Smooth muscle cell (in vitro differentiated cells): Measurements from ENCODE around the gene RASA3. TPM values are rescaled to one million over a fixed set of nuclear protein-coding genes. Genes with fewer than 3 reads are reported as not detected.

Source experiments
- DNase-seq: peaks from one replicate; lab custom pipeline; 2025; ENCODE audit not compliant: unreplicated experiment; lab: John Stamatoyannopoulos, UW
- H2AFZ ChIP-seq: fragments of 200-600 bp; sonication (generic); 2 replicates; pipeline ENCODE4 v1.6.0; 2016; ENCODE audit warnings: antibody characterized with exemption, low read depth, mild to moderate bottlenecking
- H3F3A ChIP-seq: fragments of 200-600 bp; sonication (generic); 2 replicates; pipeline ENCODE4 v1.6.0; 2017; ENCODE audit warnings: antibody characterized with exemption, low read depth
- H3K27ac ChIP-seq: fragments of 200-600 bp; sonication (generic); 2 replicates; pipeline ENCODE4 v1.5.1; 2016; ENCODE audit warnings: low read depth, mild to moderate bottlenecking
- H3K27me3 ChIP-seq: fragments of 200-600 bp; sonication (generic); 2 replicates; pipeline ENCODE4 v1.6.1; 2016; ENCODE audit warnings: low read depth, mild to moderate bottlenecking
- H3K36me3 ChIP-seq: fragments of 200-600 bp; sonication (generic); 2 replicates; pipeline ENCODE4 v1.5.1; 2016; ENCODE audit warnings: low read depth
- H3K4me1 ChIP-seq: fragments of 200-600 bp; sonication (generic); 2 replicates; pipeline ENCODE4 v1.5.1; 2016; ENCODE audit warnings: low read depth
- H3K4me2 ChIP-seq: fragments of 200-600 bp; sonication (generic); 2 replicates; pipeline ENCODE4 v1.6.0; 2016; ENCODE audit warnings: mild to moderate bottlenecking
- H3K4me3 ChIP-seq: fragments of 200-600 bp; sonication (generic); 2 replicates; pipeline ENCODE4 v1.5.1; 2016; ENCODE audit warnings: mild to moderate bottlenecking
- H3K79me2 ChIP-seq: fragments of 200-600 bp; sonication (generic); 2 replicates; pipeline ENCODE4 v1.6.0; 2016; ENCODE audit warnings: low read depth, mild to moderate bottlenecking
- H3K9ac ChIP-seq: fragments of 200-600 bp; sonication (generic); 2 replicates; pipeline ENCODE4 v1.6.0; 2016; ENCODE audit warnings: low read depth
- H3K9me3 ChIP-seq: fragments of 200-600 bp; sonication (generic); replicated peaks from 2 replicates; pipeline ENCODE4 v1.5.1; 2016; ENCODE audit warnings: low read depth
- H4K20me1 ChIP-seq: fragments of 200-600 bp; sonication (generic); 2 replicates; pipeline ENCODE4 v1.6.0; 2016; ENCODE audit warnings: low read depth
- CTCF ChIP-seq: fragments of 200-600 bp; sonication (generic); IDR thresholded peaks from 2 replicates; pipeline ENCODE4 v1.5.1; 2017; ENCODE audit warnings: borderline replicate concordance, mild to moderate bottlenecking, antibody characterized with exemption; ENCODE audit not compliant: insufficient read depth, poor library complexity, severe bottlenecking
- WGBS: methylation state at CpG from one replicate; pipeline ENCODE4 v1.1.7; 2016; ENCODE audit warnings: low lambda C conversion rate; 5-methylcytosine and 5-hydroxymethylcytosine counted together
- polyA plus RNA-seq: library from polyadenylated mRNA; unstranded; fragments of >200 nt; fragmentation: Nextera tagmentation; extraction: Ambion mirVana; gene quantifications from 2 replicates; pipeline ENCODE4 v1.2.1, GENCODE V29; 2016
- total RNA-seq: library from RNA; depleted of rRNA; stranded (reverse); fragments of >200 nt; gene quantifications from 2 replicates; pipeline ENCODE4 v1.2.3, GENCODE V29; 2014

The RASA3 gene
- total and polyA plus RNA-seq, 2 experiments from 2014 or later = 21.3 to 26.8 TPM

- H3K27me3 ChIP-seq = no peaks in the 10 kb centered on the region
- H3K36me3 ChIP-seq = no peaks in the 10 kb centered on the region
- no peak for TF ChIP-seq CTCF
- H4K20me1 ChIP-seq = no peaks in the 10 kb centered on the region
- no peak for DNase-seq
- no peaks in the 10 kb centered on the region for H3F3A ChIP-seq
- H3K4me2 ChIP-seq = no peak overlapping the region
- H3K4me3 ChIP-seq = no peak overlapping the region
- no peaks in the 10 kb centered on the region for H3K4me1 ChIP-seq
- H3K79me2 ChIP-seq = no peaks in the 10 kb centered on the region
- no peak overlapping the region for H3K9ac ChIP-seq
- no peak overlapping the region for H2AFZ ChIP-seq
- no peak overlapping the region for H3K27ac ChIP-seq
- WGBS = 98% methylated on average over 6 of the region's 6 CpGs
- no peaks in the 10 kb centered on the region for H3K9me3 ChIP-seq
Measured at GRCh38 chr13:114142137-114142550, 9.7 kb upstream of the RASA3 start.

GRCh38 chr13:114141261-114141996, 9.0 kb upstream of the RASA3 start:
- no peak for DNase-seq
- no peak overlapping the region for H2AFZ ChIP-seq
- no peak overlapping the region for H3K4me2 ChIP-seq
- H3F3A ChIP-seq = no peaks in the 10 kb centered on the region
- no peaks in the 10 kb centered on the region for H3K9me3 ChIP-seq
- H3K4me3 ChIP-seq = no peak overlapping the region
- H3K79me2 ChIP-seq = no peaks in the 10 kb centered on the region
- no peak overlapping the region for H3K27ac ChIP-seq
- H3K27me3 ChIP-seq = no peaks in the 10 kb centered on the region
- H3K9ac ChIP-seq = no peak overlapping the region
- no peaks in the 10 kb centered on the region for H3K4me1 ChIP-seq
- WGBS = 91% methylated on average over 13 of the region's 15 CpGs
- no peak for TF ChIP-seq CTCF
- H3K36me3 ChIP-seq = no peaks in the 10 kb centered on the region
- no peaks in the 10 kb centered on the region for H4K20me1 ChIP-seq

- WGBS = 65% methylated on average over 10 of the region's 10 CpGs
- DNase-seq = no peak
- H3K9me3 ChIP-seq = no peaks in the 10 kb centered on the region
- no peaks in the 10 kb centered on the region for H3K27me3 ChIP-seq
- H3F3A ChIP-seq = no peaks in the 10 kb centered on the region
- no peak for TF ChIP-seq CTCF
- H3K4me2 ChIP-seq = peak overlapping the region; percentile 24
- no peak overlapping the region for H3K9ac ChIP-seq
- no peak overlapping the region for H3K4me3 ChIP-seq
- no peak overlapping the region for H3K27ac ChIP-seq
- no peaks in the 10 kb centered on the region for H4K20me1 ChIP-seq
- no peaks in the 10 kb centered on the region for H3K36me3 ChIP-seq
- H3K79me2 ChIP-seq = no peaks in the 10 kb centered on the region
- no peak overlapping the region for H2AFZ ChIP-seq
- no peaks in the 10 kb centered on the region for H3K4me1 ChIP-seq
Measured at GRCh38 chr13:114140906-114141250, 8.5 kb upstream of the RASA3 start.

- 67% methylated on average over 21 of the region's 25 CpGs for WGBS
- no peaks in the 10 kb centered on the region for H3F3A ChIP-seq
- no peak overlapping the region for H2AFZ ChIP-seq
- no peaks in the 10 kb centered on the region for H3K36me3 ChIP-seq
- TF ChIP-seq CTCF = no peak
- peak overlapping the region; percentile 24 for H3K4me2 ChIP-seq
- no peak overlapping the region for H3K9ac ChIP-seq
- no peaks in the 10 kb centered on the region for H3K27me3 ChIP-seq
- DNase-seq = no peak
- H3K9me3 ChIP-seq = no peaks in the 10 kb centered on the region
- no peaks in the 10 kb centered on the region for H4K20me1 ChIP-seq
- H3K27ac ChIP-seq = no peak overlapping the region
- H3K4me3 ChIP-seq = no peak overlapping the region
- no peaks in the 10 kb centered on the region for H3K79me2 ChIP-seq
- H3K4me1 ChIP-seq = no peaks in the 10 kb centered on the region
Measured at GRCh38 chr13:114140131-114140905, 7.9 kb upstream of the RASA3 start.
